ENCODE results near the gene ITIH5.

DNA sequence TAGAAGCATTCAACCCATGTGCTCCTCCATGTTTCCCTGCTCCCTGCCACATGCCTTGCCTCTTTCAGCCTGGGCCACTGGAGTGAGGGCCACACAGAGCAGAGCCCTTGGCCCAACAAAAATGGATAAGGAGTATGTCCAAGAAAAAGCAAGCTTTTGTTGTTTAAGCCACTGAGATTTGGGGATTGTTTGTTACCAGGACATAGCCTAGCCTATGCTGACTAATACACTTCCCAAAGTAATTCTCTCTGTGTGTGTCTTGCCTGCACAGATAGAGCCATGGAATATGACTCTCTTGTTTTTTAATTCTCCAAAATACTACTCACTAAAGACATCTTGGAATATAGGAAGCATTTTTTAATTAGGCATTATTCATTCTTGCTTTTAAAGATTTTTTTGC, 22.8 kb upstream of the ITIH5 start:
- TF ChIP-seq, protein P1, sequence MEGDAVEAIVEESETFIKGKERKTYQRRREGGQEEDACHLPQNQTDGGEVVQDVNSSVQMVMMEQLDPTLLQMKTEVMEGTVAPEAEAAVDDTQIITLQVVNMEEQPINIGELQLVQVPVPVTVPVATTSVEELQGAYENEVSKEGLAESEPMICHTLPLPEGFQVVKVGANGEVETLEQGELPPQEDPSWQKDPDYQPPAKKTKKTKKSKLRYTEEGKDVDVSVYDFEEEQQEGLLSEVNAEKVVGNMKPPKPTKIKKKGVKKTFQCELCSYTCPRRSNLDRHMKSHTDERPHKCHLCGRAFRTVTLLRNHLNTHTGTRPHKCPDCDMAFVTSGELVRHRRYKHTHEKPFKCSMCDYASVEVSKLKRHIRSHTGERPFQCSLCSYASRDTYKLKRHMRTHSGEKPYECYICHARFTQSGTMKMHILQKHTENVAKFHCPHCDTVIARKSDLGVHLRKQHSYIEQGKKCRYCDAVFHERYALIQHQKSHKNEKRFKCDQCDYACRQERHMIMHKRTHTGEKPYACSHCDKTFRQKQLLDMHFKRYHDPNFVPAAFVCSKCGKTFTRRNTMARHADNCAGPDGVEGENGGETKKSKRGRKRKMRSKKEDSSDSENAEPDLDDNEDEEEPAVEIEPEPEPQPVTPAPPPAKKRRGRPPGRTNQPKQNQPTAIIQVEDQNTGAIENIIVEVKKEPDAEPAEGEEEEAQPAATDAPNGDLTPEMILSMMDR (IDR thresholded peaks at IDR 0.05) = no peak
- TF ChIP-seq POLR2A (IDR thresholded peaks at IDR 0.05) (no peak), EP300 (IDR thresholded peaks at IDR 0.05) (no peak)
